Small intestine (tissue), 7 donors: ENCODE measurements around the gene S1PR2. TPM values are rescaled to one million over a fixed set of nuclear protein-coding genes. Genes with fewer than 3 reads are reported as not detected.

Source experiments
- DNase-seq, 2 donors: peaks; one replicate each; pipeline versions ENCODE4 v3.0.0 to v3.0.0-alpha.2; 2013
- FAIRE-seq: peaks from 2 replicates; lab custom pipeline; 2012; peaks lifted over from hg19 to GRCh38; lab: Jason Lieb, UNC
- H3K27ac ChIP-seq, 3 donors: one replicate each; pipeline ENCODE4 v1.5.1; 2013; ENCODE audit warnings: low read length in 2 of 3, mild to moderate bottlenecking in 2 of 3, control low read depth in 1 of 3, inconsistent platforms in 1 of 3, low read depth in 1 of 3, moderate library complexity in 1 of 3
- H3K27me3 ChIP-seq, 3 donors: one replicate each; pipeline ENCODE4 v1.6.1; 2013; ENCODE audit warnings: low read length in 3 of 3, inconsistent platforms in 1 of 3; ENCODE audit not compliant: control insufficient read depth in 3 of 3, insufficient read depth in 3 of 3
- H3K36me3 ChIP-seq, 3 donors: one replicate each; pipeline ENCODE4 v1.6.1; 2013; ENCODE audit warnings: low read length in 3 of 3, inconsistent platforms in 1 of 3, low read depth in 1 of 3, mild to moderate bottlenecking in 1 of 3, moderate library complexity in 1 of 3; ENCODE audit not compliant: control insufficient read depth in 3 of 3, insufficient read depth in 2 of 3
- H3K4me1 ChIP-seq, 3 donors: one replicate each; pipeline ENCODE4 v1.6.1; 2013; ENCODE audit warnings: low read length in 2 of 3, inconsistent platforms in 1 of 3, low read depth in 1 of 3, mild to moderate bottlenecking in 1 of 3, moderate library complexity in 1 of 3; ENCODE audit not compliant: control insufficient read depth in 3 of 3, insufficient read depth in 2 of 3
- H3K4me3 ChIP-seq, 3 donors: one replicate each; pipeline ENCODE4 v1.5.1; 2013; ENCODE audit warnings: low read length in 3 of 3, control low read depth in 1 of 3, inconsistent platforms in 1 of 3, low read depth in 1 of 3, mild to moderate bottlenecking in 1 of 3, moderate library complexity in 1 of 3
- H3K9me3 ChIP-seq, 2 donors: one replicate each; pipeline ENCODE4 v1.6.1; 2013; ENCODE audit warnings: low read depth in 1 of 2, low read length in 1 of 2; ENCODE audit not compliant: control insufficient read depth in 2 of 2, insufficient read depth in 1 of 2
- WGBS, 3 donors: extraction: QIAGEN DNeasy Blood & Tissue Kit; methylation state at CpG; one replicate each; pipeline ENCODE4 v1.1.7; 2013; 5-methylcytosine and 5-hydroxymethylcytosine counted together
- polyA plus RNA-seq, 4 donors: library from polyadenylated mRNA; stranded (reverse) in 3 of 4; unstranded in 1 of 4; fragments of 200-250 nt in 3 of 4; fragments of 120-200 nt in 1 of 4; gene quantifications; one replicate each; pipeline versions ENCODE4 v1.2.1 to v1.2.3, GENCODE V29; 2013
- donor health status: healthy with polysubstance abuse.
- donor health status: control.
- donor health status: control.
- donor health status: Bipolar disorder and iron deficiency.
- donor health status: healthy.

The S1PR2 gene
- polyA plus RNA-seq, 4 donors: 0.81 to 4.3 (median 3.2) TPM; not detected in 1

- peak overlapping the region in 2 of 3 donors; percentile 78 to 80 for H3K27ac ChIP-seq
- peaks cover 0 to 4% (median 3%) of the 10 kb centered on the region in 3 donors for H3K4me1 ChIP-seq
- no peaks in the 10 kb centered on the region for H3K9me3 ChIP-seq
- FAIRE-seq: no peak
- no peak overlapping the region for H3K4me3 ChIP-seq
- H3K27me3 ChIP-seq: peaks cover 0 to 6% (median 0%) of the 10 kb centered on the region in 3 donors
- H3K36me3 ChIP-seq: peaks cover 0 to 19% (median 0%) of the 10 kb centered on the region in 3 donors
- whole genome bisulfite sequencing, 3 donors: 71 to 84% (median 79%) methylated on average over 26 to 28 of the region's 28 CpGs
- DNase-seq: no peak
These were observed 3.8 kb downstream of the S1PR2 start for GRCh38 chr19:10227026-10227971.

GRCh38 chr19:10226376-10227025 lies 4.6 kb downstream of the S1PR2 start:
- 53 to 79% (median 67%) methylated on average over 13 of the region's 13 CpGs for WGBS, 3 donors
- DNase-seq: peak in 1 of 2 donors; percentile 46
- no peak for FAIRE-seq

GRCh38 chr19:10226021-10226375 lies 5.1 kb downstream of the S1PR2 start:
- Histone ChIP-seq H3K9me3 (no peaks in the 10 kb centered on the region), H3K27me3 (peaks cover 0 to 6% (median 0%) of the 10 kb centered on the region in 3 donors), H3K36me3 (peaks cover 0 to 23% (median 0%) of the 10 kb centered on the region in 3 donors), H3K4me1 (peaks cover 0 to 4% (median 0%) of the 10 kb centered on the region in 3 donors), H3K27ac (peak overlapping the region in 2 of 3 donors; percentile 73 to 74), H3K4me3 (no peak overlapping the region)
- 70 to 76% (median 73%) methylated on average over 6 of the region's 6 CpGs for WGBS, 3 donors
- no peak for DNase-seq
- FAIRE-seq: no peak

More at GRCh38 chr19:10226376-10227025, 4.6 kb downstream of the S1PR2 start:
- Histone ChIP-seq H3K27ac (peak overlapping the region in 2 of 3 donors; percentile 78 to 80), H3K36me3 (peaks cover 0 to 20% (median 0%) of the 10 kb centered on the region in 3 donors), H3K27me3 (peaks cover 0 to 6% (median 0%) of the 10 kb centered on the region in 3 donors), H3K4me1 (peaks cover 0 to 4% (median under 1%) of the 10 kb centered on the region in 3 donors), H3K4me3 (no peak overlapping the region), H3K9me3 (no peaks in the 10 kb centered on the region)

GRCh38 chr19:10224337-10224736 lies 6.8 kb downstream of the S1PR2 start:
- no peaks in the 10 kb centered on the region for H3K4me1 ChIP-seq
- H3K27me3 ChIP-seq: no peaks in the 10 kb centered on the region
- WGBS, 3 donors: 95 to 97% (median 96%) methylated on average over 23 of the region's 23 CpGs
- DNase-seq (no peak), FAIRE-seq (no peak)
- H3K36me3 ChIP-seq: peaks cover 0 to 24% (median 0%) of the 10 kb centered on the region in 3 donors
- no peak overlapping the region for H3K4me3 ChIP-seq
- no peak overlapping the region for H3K27ac ChIP-seq
- H3K9me3 ChIP-seq: no peaks in the 10 kb centered on the region

- Histone ChIP-seq H3K4me1 (no peaks in the 10 kb centered on the region), H3K27ac (no peak overlapping the region), H3K9me3 (no peaks in the 10 kb centered on the region), H3K27me3 (no peaks in the 10 kb centered on the region), H3K4me3 (no peak overlapping the region), H3K36me3 (peaks cover 0 to 24% (median 0%) of the 10 kb centered on the region in 3 donors)
- WGBS, 3 donors: 94 to 95% (median 95%) methylated on average over 28 of the region's 28 CpGs
- DNase-seq (no peak), FAIRE-seq (no peak)
These were observed 7.5 kb downstream of the S1PR2 start for GRCh38 chr19:10223488-10224213.

GRCh38 chr19:10222201-10222890 lies 8.8 kb downstream of the S1PR2 start:
- peak overlapping the region in 1 of 3 donors; percentile 49 for H3K27ac ChIP-seq
- no peaks in the 10 kb centered on the region for H3K4me1 ChIP-seq
- FAIRE-seq (no peak), DNase-seq (no peak)
- WGBS, 3 donors: 75 to 87% (median 84%) methylated on average over 14 of the region's 14 CpGs
- no peak overlapping the region for H3K4me3 ChIP-seq
- H3K36me3 ChIP-seq: peaks cover 0 to 24% (median 0%) of the 10 kb centered on the region in 3 donors
- H3K9me3 ChIP-seq: no peaks in the 10 kb centered on the region
- H3K27me3 ChIP-seq: no peaks in the 10 kb centered on the region

- Histone ChIP-seq H3K9me3 (no peaks in the 10 kb centered on the region), H3K4me1 (no peaks in the 10 kb centered on the region), H3K27me3 (no peaks in the 10 kb centered on the region), H3K36me3 (peaks cover 0 to 24% (median 0%) of the 10 kb centered on the region in 3 donors), H3K27ac (peak overlapping the region in 1 of 3 donors; percentile 1), H3K4me3 (no peak overlapping the region)
- no peak for DNase-seq
- FAIRE-seq: no peak
- WGBS, 3 donors: 81 to 90% (median 84%) methylated on average over 7 of the region's 7 CpGs
These were observed 10.4 kb downstream of the S1PR2 start for GRCh38 chr19:10220695-10221094.
